ENCODE results near the gene NCR3LG1.

NCR3LG1 gene

DNA sequence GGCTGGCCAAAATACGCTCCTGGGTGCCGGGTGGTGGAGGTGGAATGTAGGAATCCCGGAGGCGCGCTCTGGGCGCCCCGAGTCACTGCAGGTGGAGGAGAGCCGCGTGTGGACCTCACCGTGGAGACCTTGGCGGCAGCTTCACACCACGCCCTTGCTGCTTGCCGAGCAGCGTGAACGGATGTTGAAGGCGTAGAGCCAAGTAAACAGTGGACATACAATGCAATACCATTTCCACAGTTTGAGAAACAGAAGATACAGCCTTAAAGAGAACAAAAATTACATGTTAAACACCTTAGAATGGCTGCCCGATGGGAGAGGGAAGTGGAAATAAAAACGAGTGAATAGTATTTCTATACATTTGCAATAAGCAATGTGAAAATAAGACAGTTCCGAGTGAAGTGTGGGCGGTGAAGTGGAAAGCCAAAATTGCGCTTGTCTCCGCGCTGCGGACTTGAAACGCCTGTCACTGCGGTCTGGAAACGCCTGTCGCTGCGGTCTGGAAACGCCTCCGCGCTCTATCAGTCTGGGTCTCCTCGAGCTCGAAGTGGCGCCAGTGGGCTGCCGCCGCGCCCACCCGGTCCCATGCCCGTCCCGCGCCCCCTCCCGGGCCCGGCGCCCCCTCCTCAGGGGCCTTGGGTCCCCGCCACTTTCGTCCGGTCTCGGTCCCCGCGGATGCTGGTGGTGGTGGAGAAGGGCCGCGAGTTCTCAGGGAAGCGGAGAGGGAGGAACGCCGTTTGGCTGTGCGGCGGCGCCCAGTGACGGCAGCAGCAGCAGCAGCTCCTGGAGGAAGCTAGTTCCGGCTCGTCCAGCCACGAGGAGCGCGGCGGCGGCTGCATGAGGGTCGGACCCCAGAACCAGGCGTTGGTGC, 1.6 kb downstream of the NCR3LG1 start:
- H3K27ac ChIP-seq, result peak overlapping the region; percentile 89
- ChIA-PET POLR2A (ENCODE audit: low non-redundant PET) (no interaction called here), CTCF (interaction anchor here (0.6 to 1.1 kb wide), 4 partner anchors 131 to 1820 kb away, joined by 3 to 5 read pairs (median 4); no protein-coding TSS in a partner anchor)
- DNase-seq (ENCODE audit: low spot score), result peak; percentile 50
- TF ChIP-seq, protein P1, sequence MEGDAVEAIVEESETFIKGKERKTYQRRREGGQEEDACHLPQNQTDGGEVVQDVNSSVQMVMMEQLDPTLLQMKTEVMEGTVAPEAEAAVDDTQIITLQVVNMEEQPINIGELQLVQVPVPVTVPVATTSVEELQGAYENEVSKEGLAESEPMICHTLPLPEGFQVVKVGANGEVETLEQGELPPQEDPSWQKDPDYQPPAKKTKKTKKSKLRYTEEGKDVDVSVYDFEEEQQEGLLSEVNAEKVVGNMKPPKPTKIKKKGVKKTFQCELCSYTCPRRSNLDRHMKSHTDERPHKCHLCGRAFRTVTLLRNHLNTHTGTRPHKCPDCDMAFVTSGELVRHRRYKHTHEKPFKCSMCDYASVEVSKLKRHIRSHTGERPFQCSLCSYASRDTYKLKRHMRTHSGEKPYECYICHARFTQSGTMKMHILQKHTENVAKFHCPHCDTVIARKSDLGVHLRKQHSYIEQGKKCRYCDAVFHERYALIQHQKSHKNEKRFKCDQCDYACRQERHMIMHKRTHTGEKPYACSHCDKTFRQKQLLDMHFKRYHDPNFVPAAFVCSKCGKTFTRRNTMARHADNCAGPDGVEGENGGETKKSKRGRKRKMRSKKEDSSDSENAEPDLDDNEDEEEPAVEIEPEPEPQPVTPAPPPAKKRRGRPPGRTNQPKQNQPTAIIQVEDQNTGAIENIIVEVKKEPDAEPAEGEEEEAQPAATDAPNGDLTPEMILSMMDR (conservative IDR thresholded peaks at IDR 0.05; ENCODE audit: low read depth), result no peak

DNA sequence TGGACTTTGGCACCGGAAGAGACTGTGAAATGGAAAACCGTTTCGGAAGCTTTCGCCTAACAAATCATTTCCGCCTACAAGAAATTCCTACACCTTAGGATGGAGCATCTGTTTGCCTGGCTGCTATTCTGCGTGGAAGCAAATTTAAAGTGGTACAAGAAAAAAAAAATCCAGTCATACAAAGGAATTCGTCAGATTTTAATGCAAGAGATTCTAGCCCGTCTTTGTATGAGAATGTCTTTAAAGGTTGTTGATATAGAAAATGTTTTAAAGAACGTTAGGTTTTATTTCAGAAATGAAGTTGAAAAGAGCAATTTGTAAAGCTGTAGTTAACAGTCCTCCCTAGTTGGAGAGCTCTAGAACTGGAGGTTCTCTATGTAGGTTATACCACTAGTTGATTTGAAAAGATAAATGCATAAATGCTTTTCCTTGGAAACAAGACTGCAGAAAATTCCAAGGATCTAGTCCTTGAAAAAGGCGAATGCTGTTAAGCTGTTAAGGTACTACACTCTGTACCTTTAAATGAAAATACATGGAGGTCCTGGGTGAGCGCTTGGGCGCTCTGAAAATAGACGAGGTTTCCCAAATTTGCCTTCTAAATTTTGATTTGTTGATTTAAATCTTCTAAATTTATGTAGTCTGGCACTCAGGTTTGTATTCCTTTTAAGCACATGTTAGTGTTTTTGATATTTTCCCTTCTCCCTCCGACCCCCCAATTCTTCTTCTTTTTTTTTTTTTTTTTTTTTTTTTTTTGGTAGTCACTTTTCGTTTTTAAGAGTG, 2.4 kb downstream of the NCR3LG1 start:
- peak overlapping the region; percentile 89 for H3K27ac ChIP-seq
- ChIA-PET CTCF (interaction anchor here (0.6 to 1.3 kb wide), 9 partner anchors 83 to 1821 kb away, joined by 3 to 7 read pairs (median 3); no protein-coding TSS in a partner anchor), POLR2A (ENCODE audit: low non-redundant PET) (no interaction called here)
- DNase-seq (ENCODE audit: low spot score), result no peak
- TF ChIP-seq, protein P1 (conservative IDR thresholded peaks at IDR 0.05; ENCODE audit: low read depth), result no peak

DNA sequence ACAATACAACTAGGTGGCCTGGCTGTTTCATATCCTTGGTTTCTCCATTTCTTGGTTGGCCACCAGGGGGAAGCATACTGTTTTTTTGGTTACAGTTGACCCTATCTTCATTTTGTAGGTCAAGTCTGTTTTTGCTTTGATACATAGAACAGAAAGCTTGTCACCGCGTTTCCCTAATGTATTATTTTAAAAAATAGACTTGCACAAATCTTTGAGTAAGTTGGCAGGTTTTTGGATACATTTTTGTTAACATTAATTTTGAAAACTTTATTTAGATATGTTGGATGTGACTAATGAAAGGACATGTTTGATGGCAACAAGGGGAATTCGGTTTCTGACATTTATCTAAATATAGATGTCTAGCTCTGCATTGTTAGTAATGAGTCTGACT, 3.0 kb downstream of the NCR3LG1 start:
- TF ChIP-seq, protein P1 (conservative IDR thresholded peaks at IDR 0.05; ENCODE audit: low read depth), result peak; percentile 73
- DNase-seq (ENCODE audit: low spot score), result peak; percentile 65
- ChIA-PET POLR2A (ENCODE audit: low non-redundant PET) (no interaction called here), CTCF (interaction anchor here (0.6 to 1.3 kb wide), 7 partner anchors 83 to 1274 kb away, joined by 3 to 7 read pairs (median 3); no protein-coding TSS in a partner anchor)
- no peak overlapping the region for H3K27ac ChIP-seq

DNA sequence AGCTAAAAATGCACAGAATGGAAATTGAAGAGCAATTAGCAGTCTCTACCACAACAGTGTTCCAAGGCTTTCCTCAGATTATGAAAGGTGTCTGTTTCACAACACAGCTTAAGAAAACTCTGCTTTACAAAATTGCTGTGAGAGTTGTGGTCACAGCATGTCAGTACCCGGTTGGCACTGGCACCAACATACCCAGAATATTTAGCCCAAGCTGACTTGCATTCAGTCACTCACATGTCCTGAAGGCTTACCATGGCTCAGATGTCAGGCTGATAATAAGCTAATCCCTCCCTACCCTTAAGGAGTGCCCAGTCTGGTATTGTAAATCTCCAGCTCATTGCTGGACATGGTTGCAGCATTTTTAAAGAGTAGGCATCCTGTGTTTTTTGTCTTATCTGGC, 14.9 kb downstream of the NCR3LG1 start:
- TF ChIP-seq, protein P1 (conservative IDR thresholded peaks at IDR 0.05; ENCODE audit: low read depth), result no peak

DNA sequence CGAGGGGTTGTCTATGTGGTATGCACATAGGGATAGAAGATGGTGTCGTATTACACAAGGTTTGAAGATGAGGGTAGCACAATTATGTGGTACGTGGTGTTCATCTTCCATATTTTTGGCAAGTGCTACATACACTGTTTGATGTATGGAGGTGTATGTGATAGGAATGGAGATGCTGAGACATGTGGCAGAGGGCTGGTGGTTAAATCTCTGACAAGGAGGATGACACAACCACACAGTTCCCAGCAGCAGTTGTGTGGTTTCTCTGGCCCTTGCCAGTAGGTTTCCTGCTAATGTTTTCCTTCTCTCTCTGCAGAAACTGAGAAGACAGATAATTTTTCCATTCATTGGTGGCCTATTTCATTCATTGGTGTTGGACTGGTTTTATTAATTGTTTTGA, 17.0 kb downstream of the NCR3LG1 start:
- TF ChIP-seq, protein P1 (conservative IDR thresholded peaks at IDR 0.05; ENCODE audit: low read depth), result no peak
- no peak for DNase-seq (ENCODE audit: low spot score)
- no peak overlapping the region for H3K27ac ChIP-seq
- ChIA-PET CTCF (no interaction called here), POLR2A (ENCODE audit: low non-redundant PET) (no interaction called here)

More for the DNA sequence above, 14.9 kb downstream of the NCR3LG1 start:
- no peak overlapping the region for H3K27ac ChIP-seq
- CTCF ChIA-PET, result interaction anchor here (0.6 kb wide), 1 partner anchor 22 kb away, joined by 3 read pairs; the partner anchor contains the start of gene KCNJ11
- POLR2A ChIA-PET (ENCODE audit: low non-redundant PET), result no interaction called here
- DNase-seq (ENCODE audit: low spot score), result no peak

DNA sequence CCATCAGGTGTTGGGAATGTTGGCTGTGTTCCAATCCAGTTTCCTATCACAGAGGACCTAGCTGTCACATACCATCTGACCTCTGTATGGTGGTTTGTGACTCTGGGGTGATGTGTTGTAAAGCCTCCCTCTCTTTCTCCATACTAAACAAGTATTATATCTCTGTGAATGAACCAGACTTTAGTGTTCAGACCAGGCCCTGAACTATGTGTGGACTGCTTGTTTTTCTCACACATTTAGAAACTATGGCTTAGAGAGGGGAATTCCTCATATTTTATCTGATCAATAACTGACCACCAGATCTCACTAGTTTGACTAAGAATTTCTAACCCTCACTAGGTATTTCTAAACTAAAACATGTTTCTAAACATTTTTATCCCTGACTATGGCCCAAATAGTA, 17.5 kb downstream of the NCR3LG1 start:
- H3K27ac ChIP-seq, result no peak overlapping the region
- TF ChIP-seq, protein P1 (conservative IDR thresholded peaks at IDR 0.05; ENCODE audit: low read depth), result no peak
- ChIA-PET POLR2A (ENCODE audit: low non-redundant PET) (no interaction called here), CTCF (interaction anchor here (0.6 kb wide), 1 partner anchor 60 kb away, joined by 4 read pairs; no protein-coding TSS in a partner anchor)
- no peak for DNase-seq (ENCODE audit: low spot score)

All from RWPE1 (cell line).